GM20431 (cell line): Measurements from ENCODE around the gene SLC24A3.

Experiments
- in situ Hi-C: fragments of 300-500 bp; cut with MseI, MboI; formaldehyde crosslinking; loops from one replicate; pipeline ENCODE4 v1.15.0; 2020; ENCODE audit warnings: low sequenced_read_pairs; ENCODE audit not compliant: unreplicated experiment

The SLC24A3 gene

DNA sequence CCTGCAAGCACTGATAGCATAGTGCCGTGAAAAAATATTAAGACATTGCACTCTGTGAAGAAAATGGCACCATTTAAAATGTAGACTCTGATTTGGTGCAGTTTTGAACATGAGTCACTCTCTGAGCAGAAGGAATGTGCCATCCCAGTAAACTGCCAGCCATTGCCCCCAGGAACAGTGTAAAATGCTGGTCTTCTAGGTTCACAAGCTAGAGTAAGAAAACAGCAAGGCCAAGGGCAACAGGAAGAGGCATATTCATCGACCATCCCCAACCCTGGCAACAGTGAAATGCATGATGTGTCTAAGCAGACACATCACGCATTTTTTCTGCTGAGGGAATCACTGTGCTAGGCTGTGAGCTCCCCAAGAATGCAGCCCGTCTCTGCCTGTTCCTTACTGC is 382.5 kb downstream of the SLC24A3 start:
- in situ Hi-C loops = loop anchor here (25.0 kb wide), 1 partner anchor 383 kb away; the partner anchor contains the start of gene SLC24A3

- in situ Hi-C loops = loop anchor here (25.0 kb wide), 1 partner anchor 386 kb away; the partner anchor contains the start of gene SLC24A3
These were observed 385.8 kb downstream of the SLC24A3 start for GRCh38 chr20:19598117-19598850.

DNA sequence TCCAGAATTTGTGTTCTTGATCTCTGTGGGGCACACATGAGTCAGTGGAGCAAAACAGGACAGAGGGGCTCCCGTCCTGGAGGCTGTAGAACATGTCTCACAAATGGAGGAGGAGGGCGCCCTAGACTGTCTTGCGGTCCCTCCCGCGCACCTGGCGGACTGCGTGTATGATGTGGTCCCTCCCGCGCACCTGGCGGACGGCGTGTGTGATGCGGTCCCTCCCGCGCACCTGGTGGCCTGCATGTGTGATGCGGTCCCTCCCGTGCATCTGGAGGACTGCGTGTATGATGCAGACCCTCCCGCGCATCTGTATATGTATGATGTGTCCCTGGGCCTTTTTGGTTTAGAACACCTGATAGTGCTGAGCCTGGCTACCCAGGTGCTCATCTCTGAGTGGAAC is 386.8 kb downstream of the SLC24A3 start:
- in situ Hi-C loops = loop anchor here (25.0 kb wide), 1 partner anchor 387 kb away; the partner anchor contains the start of gene SLC24A3

GRCh38 chr20:19600042-19600441 is 387.6 kb downstream of the SLC24A3 start:
- in situ Hi-C loops = no loop called here

- in situ Hi-C loops = no loop called here
These were observed 388.8 kb downstream of the SLC24A3 start for GRCh38 chr20:19601126-19601810.

- in situ Hi-C loops = no loop called here
These were observed 390.4 kb downstream of the SLC24A3 start for GRCh38 chr20:19602675-19603375.

DNA sequence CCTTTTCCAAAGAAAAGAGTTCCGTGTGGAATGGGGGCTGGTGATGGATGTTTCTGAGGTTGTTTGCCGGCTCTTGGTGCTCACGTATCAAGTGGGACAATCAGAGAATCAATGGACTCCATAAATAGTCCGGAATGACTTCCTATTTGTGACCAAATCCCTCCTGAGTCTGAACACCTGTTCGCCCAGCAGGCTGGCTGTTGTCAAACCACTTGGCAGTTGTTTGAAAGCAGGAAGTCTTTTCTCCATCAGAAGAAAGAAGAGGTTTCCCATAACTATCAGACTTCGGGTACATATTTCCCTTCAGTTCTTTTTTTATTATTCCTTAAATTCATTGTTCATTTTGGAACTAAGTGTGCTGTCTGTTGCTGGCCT is 390.9 kb downstream of the SLC24A3 start:
- in situ Hi-C loops = no loop called here

GRCh38 chr20:19605786-19606485 is 393.5 kb downstream of the SLC24A3 start:
- in situ Hi-C loops = no loop called here

DNA sequence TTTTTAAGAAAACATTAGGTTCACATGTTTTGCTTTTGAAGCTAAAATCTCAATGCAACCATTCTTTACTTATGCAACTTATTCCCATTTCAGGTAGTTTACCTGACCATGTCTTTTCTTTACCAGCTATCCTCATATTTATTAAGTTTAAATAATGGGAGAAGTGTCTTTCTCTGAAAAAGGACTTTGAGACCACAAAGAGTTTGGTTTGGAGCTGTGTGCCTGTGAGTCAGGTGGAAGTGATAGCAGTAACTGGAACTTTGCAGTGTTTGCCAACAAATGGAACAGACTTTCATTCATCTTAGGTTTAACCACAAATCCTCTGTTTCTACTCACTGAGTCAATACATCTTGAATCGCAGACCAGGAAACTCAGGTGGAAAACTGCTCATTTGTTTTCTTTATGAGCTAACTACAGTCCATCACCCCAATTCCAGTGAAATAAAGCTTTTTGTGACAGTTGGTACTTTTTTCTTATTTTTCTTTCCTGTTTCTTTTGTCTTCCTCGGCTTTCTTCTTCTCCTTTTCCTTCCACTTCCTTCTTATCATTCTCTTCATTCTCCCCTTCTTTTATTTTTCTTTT is 397.3 kb downstream of the SLC24A3 start:
- in situ Hi-C loops = no loop called here

- in situ Hi-C loops = no loop called here
These were observed 403.2 kb downstream of the SLC24A3 start for GRCh38 chr20:19615629-19616028.

- in situ Hi-C loops = no loop called here
These were observed 403.6 kb downstream of the SLC24A3 start for GRCh38 chr20:19616081-19616480.

DNA sequence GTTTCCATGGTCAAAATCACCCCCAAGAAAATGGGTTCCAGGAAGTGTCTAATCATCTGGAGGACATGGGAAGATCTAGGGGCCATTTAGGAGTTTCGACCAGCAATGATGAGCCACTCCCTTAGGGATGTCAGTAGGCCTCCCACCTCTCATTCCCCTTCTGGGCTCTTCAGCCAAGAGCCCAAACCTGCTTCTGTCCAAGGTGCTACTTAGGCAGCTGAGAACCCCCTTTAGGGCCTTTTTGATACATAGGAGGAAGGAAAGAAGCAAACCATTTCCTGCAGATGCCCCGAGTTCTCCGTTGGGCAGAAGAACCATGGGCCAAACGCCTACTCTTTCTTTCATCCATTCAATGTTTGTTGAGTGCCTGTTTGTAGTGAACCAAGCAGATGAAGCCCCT is 404.2 kb downstream of the SLC24A3 start:
- in situ Hi-C loops = no loop called here

DNA sequence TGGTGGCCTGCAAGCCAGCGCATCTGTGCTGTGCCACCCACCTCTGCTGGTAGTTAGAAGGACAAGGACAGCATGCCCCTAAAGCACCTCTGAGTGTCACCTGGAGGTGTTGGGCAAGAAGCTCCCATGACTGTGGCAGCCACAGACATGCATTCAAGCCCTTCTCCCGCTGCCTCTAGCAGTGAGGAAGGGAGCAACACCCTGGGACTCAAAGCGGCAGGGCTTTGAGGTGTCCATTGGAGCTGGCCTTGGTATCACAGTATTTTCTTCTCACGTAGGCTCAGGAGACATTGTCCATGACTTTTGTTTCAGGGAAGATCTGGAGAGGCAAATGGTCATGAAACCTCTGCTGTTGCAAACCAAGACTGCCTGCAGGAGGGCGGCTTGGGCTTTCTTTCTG is 404.8 kb downstream of the SLC24A3 start:
- in situ Hi-C loops = no loop called here

DNA sequence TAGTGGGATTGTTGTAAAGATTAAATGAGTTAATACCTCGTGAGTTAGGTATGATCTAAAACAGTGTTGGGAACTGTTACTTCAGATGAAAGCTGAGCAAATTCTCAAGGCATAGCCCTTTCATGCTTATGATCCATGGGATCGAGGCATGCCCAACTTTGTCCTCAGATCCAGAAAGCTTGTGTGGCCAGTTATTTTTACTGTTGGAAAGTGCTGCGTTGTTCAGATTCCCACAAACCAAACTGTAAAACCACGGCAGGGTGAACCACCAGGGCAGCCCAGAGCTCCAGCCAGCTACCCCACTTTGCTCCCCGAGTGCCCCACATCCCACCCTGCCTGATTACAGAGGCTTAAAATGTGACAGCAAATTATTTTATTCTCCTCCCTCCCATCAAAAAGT is 406.3 kb downstream of the SLC24A3 start:
- in situ Hi-C loops = no loop called here

- in situ Hi-C loops = no loop called here
These were observed 407.5 kb downstream of the SLC24A3 start for GRCh38 chr20:19619904-19620430.

- in situ Hi-C loops = no loop called here
These were observed 408.0 kb downstream of the SLC24A3 start for GRCh38 chr20:19620446-19620845.

GRCh38 chr20:19621072-19621471 is 408.6 kb downstream of the SLC24A3 start:
- in situ Hi-C loops = no loop called here

DNA sequence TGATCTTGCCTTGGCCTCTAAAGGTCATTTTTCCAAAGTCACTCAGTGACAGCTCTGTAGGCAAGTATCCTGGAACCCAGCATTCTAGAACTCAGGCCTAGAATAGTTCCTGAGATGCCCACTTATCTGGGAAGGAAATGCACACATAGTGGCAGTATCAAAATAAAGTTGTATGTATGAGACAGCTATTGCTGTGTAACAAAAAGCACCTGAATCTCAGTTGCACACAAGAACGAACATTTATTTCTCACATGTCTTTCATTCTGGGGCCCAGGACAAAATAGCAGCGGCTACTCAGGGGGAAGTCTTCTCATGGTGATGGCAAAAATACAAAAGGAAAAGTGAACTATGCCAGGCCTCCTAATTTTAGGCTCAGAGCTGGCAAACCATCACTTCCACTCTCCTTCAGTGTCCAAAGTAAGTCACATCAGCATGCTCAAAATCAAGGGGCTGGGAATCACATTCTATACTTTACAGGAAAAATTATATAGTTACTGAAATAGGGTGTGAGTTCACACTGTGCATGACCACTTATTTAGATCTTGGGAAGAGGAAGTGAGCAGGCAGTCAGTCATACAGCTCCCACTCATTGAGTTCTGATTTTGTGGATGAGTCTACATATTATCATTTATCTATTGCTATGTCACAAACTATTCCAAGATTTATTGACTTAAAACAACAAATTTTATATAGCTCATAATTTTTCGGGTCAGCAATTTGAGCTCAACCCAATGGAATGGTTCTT is 412.0 kb downstream of the SLC24A3 start:
- in situ Hi-C loops = no loop called here

GRCh38 chr20:19625426-19625825 is 413.0 kb downstream of the SLC24A3 start:
- in situ Hi-C loops = loop anchor here (5.0 kb wide), 1 partner anchor 37 kb away; no protein-coding TSS in a partner anchor
